GM19324 (cell line): ENCODE measurements around the gene TSPAN33.
"Not testable (repeated sequence)": the region's sequence is repeated elsewhere in the genome, so short reads cannot be mapped to it uniquely, and the experiment has no call there.

Experiments
- ATAC-seq: cut with Tn5 transposase; IDR thresholded peaks from one replicate; pipeline ENCODE4 v1.9.1; 2021; ENCODE audit warnings: mild to moderate bottlenecking, moderate library complexity; ENCODE audit not compliant: unreplicated experiment, low FRiP score

The TSPAN33 gene, protein sequence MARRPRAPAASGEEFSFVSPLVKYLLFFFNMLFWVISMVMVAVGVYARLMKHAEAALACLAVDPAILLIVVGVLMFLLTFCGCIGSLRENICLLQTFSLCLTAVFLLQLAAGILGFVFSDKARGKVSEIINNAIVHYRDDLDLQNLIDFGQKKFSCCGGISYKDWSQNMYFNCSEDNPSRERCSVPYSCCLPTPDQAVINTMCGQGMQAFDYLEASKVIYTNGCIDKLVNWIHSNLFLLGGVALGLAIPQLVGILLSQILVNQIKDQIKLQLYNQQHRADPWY

DNA sequence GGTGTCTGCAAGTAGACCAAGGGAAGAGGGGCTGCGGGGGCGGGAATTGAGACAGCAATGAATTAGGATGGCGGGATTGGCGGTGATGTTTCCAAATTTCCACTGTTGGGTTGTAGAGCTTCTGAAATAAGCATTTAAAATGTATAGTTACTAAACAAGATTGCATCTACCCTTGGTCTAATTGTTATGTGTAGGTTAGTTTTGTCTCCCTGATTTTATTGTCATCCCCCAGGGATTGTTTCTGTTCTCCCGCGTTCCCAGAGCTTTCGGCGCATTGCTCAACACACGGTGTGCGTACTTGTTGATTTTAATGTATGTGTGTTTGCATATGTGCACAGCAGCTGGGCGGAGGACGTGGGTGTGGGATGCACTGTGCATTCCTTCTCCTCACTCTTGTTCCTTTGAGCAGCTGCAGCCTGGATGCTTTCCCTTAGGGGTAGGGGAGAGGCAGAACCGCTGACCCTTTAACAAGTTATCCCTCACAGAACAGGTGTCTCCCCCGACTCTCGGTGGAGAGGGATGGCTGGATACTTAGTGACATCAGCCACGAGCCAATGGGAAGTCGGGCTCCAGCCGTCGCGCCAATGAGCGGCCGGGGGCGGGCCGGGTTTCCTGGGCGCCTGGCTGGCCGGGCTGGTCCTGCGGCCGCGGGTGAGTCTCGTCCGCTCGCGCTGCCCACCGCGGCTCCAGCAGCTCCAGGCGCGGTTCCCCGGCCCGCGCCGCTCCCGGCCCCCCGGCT is at the start of gene TSPAN33:
Gene TSPAN33 (plus strand): TSS at position 613 of the 739 bp plus-strand sequence. CDS start 274 bp downstream, outside the sequence.
- ATAC-seq, result peak; percentile 83

DNA sequence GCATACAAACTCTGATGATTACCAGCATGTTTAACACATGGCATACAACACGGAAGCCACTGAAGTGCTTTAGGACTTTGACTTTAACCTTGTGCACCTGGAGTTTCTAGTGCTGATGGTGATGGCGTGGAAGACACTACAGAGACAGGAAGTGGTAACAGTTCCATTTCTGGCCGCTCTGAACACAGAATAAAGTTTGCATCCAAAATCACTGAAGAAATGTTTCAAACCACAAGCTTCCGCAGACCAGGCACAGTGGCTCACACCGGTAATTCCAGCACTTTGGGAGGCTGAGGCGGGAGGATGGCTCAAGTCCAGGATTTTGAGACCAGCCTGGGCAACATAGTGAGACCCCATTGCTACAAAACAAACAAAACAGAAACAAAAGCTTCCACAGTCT is 49.2 kb upstream of the TSPAN33 start:
- peak; percentile 71 for ATAC-seq

DNA sequence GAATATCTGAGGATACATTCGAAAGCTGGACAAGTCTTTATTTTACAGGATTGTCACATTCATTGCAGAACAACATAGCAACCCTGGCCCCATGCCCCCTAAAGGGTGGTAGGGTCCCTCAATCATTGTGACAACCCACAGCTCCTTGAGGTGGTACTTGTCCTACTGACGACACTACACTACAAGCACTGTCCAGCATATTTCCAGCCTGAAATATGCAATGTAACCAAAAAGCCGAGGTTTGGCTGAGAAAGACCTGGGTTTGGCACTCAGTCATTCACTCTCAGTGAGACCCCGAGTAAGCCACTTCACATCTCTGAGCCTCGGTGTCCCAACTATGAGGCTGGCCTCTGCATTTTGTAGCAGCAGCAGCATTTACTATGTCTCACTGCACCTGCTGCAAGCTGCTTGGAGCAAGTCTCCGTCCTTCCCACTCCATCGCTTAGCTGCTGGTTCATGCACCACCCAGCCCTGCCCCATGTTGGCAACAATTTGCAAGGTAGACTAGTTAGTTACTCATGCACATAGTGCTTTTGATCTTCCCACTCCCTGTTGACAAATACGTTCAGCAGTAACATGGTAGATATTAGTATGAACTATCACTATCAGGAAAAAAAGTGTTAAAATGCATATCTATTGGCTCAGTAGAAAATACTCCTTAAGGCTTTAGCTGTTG is 46.0 kb upstream of the TSPAN33 start:
- ATAC-seq, result no peak

DNA sequence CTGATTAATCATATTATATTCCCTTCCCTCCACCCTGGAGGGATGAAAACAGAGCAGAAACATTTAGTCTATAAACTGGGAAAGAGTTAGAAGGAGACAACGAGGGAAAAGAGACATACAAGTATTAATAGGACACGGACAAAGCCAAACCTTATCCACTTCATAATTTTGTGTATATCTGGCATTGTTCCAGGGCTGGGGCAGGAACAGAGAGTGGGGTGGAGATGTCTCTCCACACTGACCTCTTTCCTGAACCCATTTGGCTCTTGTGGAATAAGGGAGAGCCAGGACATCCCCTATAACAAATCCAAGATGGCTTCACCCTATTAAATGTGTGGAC is 43.7 kb upstream of the TSPAN33 start:
- no peak for ATAC-seq

DNA sequence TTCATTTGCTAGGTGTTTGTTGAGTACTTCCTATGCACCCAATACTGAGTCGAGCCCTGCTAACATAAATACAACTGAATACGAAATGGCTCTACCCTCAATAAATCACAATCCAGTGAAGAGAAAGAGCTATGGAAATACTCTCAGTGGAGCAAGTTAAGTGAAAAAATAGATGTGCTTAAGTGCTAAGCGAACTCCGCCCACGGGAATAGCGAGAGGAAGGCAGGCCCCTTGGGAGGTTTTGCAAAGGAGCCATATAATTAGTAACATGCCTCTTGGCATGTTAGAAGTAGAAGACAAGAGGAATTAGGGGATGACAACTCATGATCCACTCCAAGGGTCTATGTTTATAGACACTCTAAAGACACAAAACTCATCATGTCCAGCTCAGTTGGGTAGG is 42.8 kb upstream of the TSPAN33 start:
- no peak for ATAC-seq

DNA sequence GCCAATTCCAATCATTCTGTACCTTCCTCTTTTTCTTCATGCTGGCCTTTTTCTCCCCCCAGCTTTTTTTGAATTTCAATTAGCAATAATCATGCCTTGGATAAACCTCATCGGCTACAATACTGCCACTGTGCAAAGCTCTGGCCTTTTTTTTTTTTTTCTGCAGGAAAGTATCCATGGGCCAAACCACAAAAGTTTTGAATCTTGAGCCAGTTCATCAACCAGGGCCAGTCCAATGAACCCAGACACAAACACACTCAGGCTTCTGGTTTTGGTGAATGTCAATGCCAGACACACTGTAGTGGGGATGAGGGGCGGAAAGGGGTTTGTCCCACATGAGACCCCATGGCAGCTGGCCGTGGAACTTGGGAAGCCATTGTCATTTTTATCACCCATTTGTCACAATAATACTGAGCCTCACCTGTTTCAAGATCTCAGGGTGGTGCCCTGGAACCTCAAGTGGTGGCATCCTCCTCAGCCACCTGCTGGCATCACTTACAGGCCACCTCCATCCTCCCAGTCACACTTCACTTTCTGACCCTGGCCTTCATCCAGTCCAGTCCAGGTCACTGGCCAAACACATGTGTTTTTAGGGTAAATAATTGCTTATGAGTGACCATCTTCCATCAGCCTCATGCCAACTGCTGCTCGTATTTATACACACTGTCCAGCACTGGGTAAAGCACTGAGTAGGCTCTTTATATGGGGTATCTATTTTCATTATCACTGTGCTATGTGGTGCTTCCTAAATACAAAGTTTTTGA is 40.8 kb upstream of the TSPAN33 start:
- no peak for ATAC-seq

DNA sequence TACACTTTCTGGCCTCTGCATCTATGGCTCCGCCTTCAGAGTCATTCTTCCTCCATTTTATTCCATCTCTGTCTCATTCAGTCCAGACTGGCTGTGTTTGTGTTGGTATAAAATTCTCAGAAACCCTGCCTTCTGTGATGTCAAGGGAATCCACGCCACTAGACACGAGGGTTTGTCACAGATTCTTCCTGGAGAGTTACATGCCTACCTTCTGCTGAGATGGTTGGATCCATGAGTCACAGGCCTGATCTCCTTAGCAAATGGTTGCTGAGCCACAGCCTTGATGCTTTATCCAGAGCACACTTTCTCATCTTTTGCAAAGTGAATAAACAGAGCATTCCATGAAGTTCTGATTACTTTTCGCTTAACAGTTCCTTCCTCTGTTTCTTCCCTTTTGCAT is 35.9 kb upstream of the TSPAN33 start:
- ATAC-seq, result no peak

DNA sequence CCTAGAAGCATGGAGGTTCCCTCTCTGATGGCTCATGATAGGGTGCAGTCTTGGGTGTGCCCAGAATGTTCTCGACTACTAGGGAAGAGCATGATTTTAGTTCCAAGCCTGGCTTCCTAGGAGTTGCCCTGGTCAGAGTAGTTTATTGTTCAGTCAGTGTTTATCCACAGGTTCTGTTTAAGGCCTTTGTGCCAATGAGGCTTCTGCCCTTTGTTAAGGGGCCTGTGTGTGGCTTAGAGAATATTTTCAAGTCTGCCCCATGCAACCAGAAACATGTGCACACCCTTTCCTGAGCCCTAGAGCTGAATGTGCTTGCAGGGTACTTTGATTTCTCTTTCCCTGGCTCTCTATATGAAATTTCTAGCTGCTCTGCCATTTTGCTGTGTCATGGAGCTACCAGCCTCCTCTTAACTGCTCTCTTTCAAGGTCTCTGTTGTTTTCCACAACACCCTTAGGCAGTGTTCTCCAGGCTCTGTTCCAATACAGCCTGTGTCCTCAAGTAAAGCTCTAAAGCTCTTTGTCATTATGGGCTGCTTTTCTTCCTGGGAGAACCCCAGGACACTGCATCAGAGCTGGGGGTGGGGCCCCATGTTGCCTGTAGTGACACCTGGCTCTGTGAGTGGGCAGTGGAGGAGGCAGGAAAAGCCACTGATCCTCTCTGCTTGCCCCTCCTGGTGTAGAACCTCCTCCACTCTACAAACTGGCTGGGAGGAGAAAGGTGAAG is 34.1 kb upstream of the TSPAN33 start:
- ATAC-seq, result no peak

DNA sequence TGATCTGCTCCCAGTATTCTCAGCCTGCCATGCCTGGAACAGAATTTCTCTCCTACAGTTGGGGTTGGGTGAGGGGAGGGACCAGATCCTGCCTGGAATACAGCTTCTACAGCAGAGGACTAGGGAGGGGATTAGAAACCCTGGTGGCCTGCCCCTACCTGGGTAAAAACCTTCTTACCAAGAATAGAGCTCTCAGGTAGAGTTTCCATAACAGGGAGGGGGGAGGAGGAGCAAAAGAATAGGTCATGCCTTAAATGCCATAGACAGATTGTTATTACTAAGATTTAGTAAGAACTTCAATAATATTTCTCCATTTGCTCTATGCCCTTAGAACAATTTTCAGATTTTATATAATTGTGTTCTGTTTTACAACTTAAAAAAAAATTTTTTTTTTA is 33.5 kb upstream of the TSPAN33 start:
- no peak for ATAC-seq

DNA sequence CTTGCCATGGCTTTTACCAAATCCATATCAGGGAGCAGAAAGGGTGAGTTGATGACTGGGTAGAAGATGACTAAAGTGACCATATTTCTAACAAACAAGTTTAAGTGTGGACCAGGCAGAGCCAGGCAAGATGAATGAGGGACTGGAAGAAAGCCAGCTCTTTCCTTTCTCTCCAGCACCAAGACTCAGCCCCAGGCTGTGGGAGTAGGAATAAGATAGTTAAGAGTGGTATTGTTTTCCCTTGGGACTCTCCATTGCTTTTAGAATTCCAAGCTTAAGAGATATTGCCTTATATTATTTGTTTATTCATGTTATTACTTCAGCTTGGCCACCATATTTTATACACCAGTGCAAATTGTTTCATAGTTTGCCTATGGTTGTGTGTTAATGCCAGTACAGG is 28.8 kb upstream of the TSPAN33 start:
- ATAC-seq, result no peak

DNA sequence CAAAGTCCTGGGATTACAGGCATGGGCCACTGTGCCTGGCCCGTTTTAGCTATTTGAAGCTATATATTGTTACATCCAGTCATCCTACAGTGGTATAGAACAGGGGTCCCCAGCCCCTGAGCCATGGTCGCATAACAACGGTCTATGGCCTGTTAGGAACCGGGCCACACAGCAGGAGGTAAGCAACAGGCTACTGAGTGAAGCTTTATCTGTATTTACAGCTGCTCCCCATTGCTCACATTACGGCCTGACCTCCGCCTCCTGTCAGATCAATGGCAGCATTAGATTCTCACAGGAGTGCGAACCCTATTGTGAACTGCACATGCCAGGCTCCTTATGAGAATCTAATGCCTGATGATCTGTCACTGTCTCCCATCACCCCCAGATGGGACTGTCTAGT is 26.3 kb upstream of the TSPAN33 start:
- ATAC-seq, result no peak

DNA sequence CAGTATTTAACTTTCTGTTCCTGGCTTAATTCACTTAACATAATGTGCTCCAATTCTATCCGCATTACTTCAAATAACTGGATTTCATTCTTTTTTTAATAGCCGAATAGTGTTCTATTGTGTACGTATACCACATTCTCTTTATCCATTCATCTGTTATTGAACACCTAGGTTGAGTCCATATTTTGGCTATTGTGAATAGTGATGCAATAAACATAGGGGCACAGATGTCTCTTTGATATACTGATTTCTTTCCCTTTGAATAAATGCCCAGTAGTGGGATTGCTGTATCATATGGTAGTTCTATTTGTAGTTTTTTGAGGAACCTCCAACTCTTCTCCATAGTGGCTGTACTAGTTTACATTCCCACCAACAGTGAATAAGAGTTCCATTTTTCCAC is 25.5 kb upstream of the TSPAN33 start:
- ATAC-seq, result no peak

DNA sequence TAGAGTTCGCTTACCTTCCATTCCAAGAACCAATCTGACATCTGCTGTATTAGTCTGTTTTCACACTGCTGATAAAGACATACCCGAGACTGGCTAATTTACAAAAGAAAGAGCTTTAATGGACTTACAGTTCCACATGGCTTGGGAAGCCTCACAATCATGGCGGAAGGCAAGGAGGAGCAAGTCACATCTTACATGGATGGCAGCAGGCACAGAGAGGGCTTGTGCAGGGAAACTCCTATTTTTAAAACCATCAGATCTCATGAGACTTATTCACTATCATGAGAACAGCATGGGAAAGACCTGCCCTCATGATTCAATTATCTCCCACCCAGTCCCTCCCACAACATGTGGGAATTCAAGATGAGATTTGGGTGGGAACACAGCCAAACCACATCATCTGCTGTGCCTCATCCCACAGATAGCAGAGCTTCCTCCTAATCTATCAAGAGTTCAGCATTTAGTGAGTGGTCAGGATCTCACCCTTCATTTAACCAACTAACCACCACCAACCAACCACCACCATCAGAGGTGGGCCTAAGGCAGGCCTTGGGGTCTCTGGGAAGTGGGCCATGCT is 22.9 kb upstream of the TSPAN33 start:
- ATAC-seq, result not testable (repeated sequence)

DNA sequence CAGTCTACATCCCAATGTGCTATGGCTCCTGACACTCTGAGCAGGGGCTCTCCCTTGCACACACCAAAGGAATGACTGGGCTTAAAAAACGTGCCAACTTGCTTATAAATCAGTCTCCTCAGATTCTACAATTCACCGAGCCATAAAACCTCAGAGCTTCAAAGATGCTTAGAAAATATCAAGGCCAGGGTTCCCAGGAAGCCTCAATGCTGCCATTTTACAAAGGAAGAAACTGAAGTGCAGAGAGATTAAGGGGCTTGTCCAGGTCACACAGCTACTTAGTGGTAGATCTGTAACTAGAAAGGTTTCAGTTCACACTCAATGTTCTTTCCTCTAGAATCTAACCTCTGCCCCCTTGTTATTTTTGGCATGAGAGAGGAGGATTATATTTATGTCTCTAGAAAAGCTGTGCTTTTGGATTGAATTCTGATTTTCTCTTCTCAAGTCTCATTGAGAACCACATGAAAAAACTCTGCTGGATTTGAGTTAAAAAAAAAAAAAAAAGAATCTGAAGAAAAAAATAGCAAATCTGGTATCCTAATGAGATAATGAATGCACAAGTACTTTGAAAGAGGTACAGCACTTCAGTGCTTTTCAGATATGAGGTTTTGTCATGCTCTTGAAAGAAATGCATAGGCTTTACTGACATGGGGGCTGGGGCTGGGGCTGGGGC is 22.3 kb upstream of the TSPAN33 start:
- ATAC-seq, result peak; percentile 64

DNA sequence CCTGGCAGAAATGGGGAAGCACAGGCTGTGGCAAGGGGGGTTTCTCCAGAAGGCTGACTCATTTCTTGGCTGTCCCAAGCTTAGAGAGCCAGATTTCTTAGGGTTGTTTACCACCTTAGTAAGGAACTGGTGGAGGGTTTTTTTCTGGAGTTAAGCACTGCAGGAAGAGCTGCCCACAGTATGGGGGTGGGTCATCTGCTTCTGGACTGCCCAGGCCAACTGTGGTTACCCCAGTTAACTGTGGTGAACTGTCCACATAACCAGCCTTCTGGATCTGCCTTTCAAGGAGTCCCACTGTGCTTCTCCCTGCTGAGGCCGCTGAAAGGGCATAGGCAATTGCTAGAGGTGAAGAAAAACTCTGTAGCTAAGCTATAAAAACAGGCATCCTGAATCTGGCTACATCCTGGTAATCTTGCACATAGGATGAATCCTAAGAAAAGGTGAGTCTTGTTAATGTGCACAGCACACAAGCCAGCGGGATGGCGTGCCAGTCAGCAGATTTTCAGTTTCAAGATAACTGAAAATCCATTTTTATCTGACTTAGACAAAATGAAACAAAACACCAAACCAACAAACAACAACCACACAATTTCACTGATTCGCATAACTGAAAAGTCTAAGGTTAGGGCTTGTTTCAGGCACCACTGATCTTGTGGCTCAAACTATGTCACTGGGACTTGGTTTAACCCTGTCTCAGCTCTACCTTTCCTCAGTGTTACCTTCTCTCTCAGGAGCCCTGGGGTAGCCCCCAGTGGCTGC is 21.6 kb upstream of the TSPAN33 start:
- peak; percentile 62 for ATAC-seq

DNA sequence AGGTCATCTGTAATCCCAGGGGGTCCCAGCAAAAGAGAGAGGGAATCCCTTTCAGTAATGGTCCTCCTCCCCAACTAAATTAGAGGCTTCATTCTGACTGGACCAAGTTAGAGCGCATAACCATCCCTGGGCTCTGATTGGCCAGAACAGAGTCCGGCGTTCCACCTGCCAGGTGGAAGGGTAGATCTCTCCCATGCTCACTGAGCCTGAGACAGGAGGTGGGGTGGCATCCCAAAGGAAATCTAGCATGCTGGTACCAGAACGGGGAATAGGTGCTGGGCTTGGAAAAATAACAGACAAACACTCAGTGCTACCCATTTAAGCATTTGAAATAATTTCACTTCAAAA is 21.0 kb upstream of the TSPAN33 start:
- peak; percentile 31 for ATAC-seq

DNA sequence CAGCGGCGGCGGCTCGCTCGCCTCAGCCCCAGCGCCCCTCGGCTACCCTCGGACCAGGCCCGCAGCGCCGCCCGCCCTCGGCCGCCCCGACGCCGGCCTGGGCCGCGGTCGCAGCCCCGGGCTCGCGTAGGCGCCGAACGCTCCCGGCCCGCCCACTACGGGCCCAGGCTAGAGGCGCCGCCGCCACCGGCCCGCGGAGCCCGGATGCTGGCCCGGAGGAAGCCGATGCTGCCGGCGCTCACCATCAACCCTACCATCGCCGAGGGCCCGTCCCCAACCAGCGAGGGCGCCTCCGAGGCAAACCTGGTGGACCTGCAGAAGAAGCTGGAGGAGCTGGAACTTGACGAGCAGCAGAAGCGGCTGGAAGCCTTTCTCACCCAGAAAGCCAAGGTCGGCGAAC is 18.2 kb upstream of the TSPAN33 start:
- no peak for ATAC-seq

DNA sequence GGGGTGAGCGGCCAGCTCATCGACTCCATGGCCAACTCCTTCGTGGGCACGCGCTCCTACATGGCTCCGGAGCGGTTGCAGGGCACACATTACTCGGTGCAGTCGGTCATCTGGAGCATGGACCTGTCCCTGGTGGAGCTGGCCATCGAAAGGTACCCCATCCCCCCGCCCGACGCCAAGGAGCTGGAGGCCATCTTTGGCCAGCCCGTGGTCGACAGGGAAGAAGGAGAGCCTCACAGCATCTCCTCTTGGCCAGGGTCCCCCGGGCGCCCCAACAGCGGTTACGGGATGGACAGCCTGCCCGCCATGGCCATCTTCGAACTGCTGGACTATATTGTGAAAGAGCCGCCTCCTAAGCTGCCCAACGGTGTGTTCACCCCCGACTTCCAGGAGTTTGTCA is 17.4 kb upstream of the TSPAN33 start:
- ATAC-seq, result no peak

DNA sequence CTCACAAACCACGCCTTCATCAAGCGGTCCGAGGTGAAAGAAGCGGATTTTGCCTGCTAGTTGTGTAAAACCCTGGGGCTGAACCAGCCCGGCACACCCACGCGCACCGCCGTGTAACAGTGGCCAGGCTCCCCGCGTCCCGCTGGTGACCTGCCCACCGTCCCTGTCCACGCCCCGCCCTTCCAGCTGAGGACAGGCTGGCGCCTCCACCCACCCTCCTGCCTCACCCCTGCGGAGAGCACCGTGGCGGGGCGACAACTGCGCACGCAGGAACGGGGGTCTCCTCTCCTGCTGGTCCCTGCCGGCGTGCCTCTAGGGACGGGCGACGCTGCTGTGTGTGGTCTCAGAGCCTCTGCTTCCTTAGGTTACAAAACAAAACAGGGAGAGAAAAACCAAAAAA is 16.9 kb upstream of the TSPAN33 start:
- no peak for ATAC-seq
